GM19452 (cell line): Measurements from ENCODE around the gene GEMIN7.

Experiments
- ATAC-seq: cut with Tn5 transposase; IDR thresholded peaks from one replicate; pipeline ENCODE4 v1.9.1; 2021; ENCODE audit not compliant: unreplicated experiment

Gene GEMIN7

GRCh38 chr19:45125360-45125759 is 46.3 kb downstream of the GEMIN7 start:
- no peak for ATAC-seq

DNA sequence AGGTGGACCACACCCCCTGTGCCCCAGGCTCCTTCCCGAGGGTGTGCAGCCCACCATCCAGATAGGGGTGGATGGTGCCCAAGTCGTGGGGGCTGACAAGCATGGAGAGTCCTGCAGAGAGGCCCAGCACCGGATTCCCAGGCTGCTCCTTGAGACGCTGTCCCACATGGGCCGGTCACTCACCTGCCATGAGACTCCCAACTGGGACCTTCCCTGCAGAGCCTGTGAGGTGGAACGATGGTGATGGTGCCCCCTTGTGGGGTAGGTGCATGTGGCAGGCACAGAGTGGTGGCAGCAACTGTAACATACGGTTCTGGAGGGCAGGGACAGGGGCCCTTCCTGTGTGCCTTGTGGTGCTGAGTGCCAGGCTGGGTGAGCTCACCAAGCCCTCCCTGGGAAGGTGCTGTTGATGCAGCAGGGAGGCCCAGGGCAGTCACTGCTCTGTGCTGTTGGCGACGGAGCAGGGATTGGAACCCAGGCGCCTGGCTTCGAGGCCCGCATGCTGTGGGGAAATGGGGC is 47.0 kb downstream of the GEMIN7 start:
- no peak for ATAC-seq

GRCh38 chr19:45126654-45127053 is 47.6 kb downstream of the GEMIN7 start:
- ATAC-seq, result no peak

DNA sequence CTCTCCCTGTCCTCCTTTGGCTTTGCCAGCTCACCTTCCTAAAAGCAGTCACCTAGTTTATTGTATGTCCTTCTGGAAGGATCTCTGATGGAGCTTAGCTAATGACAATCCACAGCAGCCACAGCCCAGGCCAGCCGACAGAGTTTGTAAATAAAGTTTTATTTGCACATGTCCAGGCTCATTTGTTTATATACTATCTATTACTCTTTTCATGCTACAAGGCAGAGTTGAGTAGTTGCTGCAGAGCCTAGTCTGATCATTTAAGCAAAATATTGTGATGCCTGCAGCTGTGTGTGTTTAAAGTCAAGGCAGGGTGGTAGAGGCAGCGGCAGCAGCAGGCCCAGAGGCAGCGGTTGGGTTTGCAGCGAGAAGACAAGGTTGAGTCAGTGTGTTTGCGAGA is 49.1 kb downstream of the GEMIN7 start:
- ATAC-seq, result no peak

GRCh38 chr19:45128806-45129205 is 49.7 kb downstream of the GEMIN7 start:
- no peak for ATAC-seq

- ATAC-seq, result no peak
Observed at GRCh38 chr19:45130236-45130635, 51.2 kb downstream of the GEMIN7 start.

DNA sequence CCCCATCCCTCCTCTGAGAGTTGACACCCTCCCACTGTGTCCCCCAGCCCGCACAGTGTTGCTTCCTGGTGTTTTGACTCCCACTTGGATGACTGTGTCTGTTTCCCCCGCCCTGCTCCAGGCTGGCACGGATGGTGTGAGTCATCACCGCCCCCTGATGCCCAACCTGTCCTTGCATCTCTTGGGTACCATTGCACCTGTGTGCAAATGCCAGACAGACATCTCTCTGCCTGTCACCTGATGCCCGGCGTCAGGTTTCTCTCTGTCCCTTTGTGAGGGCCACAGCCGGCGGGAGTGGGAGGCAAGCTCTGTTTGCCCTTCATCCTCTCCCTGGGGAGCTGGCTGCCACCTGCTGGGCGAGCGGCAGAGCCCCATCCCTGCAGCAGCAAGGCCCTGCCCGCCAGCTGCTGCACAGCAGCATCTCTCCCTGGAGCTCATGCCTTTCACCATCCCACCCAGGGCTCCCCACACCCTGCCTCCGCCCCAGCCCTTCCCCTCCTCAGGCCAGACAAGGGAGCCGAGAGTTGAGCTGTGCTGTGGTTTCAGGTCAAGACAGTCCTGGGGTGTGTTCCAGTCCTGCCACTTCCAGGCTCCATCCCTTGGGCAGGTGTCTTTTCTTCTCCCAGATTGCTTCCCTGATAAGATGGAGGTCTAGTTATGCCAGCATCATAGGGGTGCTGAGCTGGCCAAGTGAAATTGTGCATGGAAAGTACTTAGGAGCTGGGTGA is 52.0 kb downstream of the GEMIN7 start:
- ATAC-seq, result no peak

- no peak for ATAC-seq
Observed at GRCh38 chr19:45133661-45134060, 54.6 kb downstream of the GEMIN7 start.

DNA sequence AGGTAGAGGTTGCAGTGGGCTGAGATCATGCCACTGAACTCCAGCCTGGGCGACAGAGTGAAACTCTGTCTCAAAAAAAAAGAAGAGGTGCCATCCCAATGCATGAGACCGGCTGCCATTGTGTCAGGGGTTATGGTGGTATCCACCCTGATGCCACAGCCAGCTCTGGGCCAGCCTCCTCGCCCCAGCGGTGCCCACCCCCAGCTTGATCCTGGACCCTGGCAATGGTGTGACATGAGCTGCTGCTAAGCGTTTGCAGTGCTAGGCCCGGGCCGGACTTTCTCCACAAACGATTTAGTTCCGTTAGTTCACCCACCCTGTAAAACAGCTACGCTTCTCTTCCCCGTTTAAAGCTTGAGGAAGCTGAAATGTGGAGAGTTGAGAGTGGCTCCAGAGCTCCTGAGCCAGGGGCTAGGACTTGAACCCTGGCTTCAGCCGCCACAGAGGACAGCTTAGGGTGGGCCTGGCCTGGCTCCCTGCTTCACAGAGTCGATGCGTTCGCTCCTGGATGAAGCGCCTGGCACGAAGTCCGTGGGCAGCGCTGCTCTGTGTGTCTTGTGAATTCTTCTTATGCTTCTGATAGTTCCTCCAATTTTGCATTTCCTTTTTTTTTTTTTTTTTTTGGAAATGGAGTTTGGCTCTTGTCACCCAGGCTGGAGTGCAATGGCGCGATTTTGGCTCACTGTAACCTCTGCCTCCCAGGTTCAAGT is 56.3 kb downstream of the GEMIN7 start:
- ATAC-seq, result no peak

GRCh38 chr19:45136507-45137178 is 57.6 kb downstream of the GEMIN7 start:
- ATAC-seq, result no peak

- peak; percentile 70 for ATAC-seq
Observed at GRCh38 chr19:45137179-45137761, 58.2 kb downstream of the GEMIN7 start.

GRCh38 chr19:45138303-45138751 is 59.3 kb downstream of the GEMIN7 start:
- no peak for ATAC-seq

- no peak for ATAC-seq
Observed at GRCh38 chr19:45139286-45140143, 60.5 kb downstream of the GEMIN7 start.

DNA sequence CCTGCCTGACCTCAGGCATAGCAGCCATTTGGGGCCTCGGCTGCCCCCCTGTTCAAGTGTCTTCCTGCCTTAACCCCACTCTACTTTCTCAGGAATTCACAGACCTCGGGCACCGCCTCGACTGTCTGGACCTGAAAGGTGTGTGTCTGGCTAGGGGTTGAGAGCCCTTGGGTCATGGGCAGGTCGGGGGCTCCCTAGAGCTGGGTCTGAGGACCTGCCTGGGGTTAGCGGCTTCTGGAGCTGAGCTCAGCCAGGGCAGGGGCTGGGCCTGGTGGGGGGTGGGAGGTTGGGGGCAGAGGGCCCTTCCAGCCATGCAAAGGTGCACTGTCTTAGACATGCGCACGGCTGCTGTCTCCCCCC is 61.1 kb downstream of the GEMIN7 start:
- no peak for ATAC-seq

DNA sequence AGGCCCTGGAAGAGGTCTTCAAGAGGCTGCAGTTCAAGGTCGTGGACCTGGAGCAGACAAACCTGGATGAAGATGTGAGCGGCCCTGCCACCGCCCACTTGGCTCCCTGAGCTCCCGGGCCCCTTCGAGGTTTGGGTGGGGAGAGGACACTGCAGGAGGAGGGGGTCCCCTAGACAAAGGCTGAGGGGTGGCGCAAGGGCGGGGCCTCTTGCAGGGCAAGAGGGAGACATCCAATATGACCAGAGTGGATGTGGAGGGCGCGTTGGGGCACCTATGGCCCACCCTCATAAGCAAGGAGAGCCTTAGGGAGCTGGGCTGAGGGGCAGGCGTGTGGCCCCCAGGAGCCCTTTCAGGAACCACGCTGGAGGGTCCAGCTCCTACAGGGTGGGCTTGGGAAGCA is 61.5 kb downstream of the GEMIN7 start:
- ATAC-seq, result no peak
